PC-9 (cell line): ENCODE data around the gene NUPR1. TPM values are rescaled to one million over a fixed set of nuclear protein-coding genes. Genes with fewer than 3 reads are reported as not detected.

Experiments used
- BruUV-seq: library from RNA; stranded (reverse); fragments of 400-500 nt; replicated peaks from 2 replicates; lab custom pipeline; 2021; lab: Mats Ljungman, UMichigan
- CTCF ChIA-PET: fragments of 300-600 bp; sonication (Branson Sonifier 250); formaldehyde crosslinking; loops from one replicate; lab custom pipeline; 2022; ENCODE audit warnings: antibody characterized with exemption; lab: Charles Lee
- POLR2A ChIA-PET: fragments of 300-600 bp; sonication (Branson Sonifier 250); formaldehyde crosslinking; loops from one replicate; lab custom pipeline; 2022; ENCODE audit warnings: antibody characterized with exemption; ENCODE audit not compliant: unreplicated experiment; lab: Charles Lee
- DNase-seq, 2 experiments: peaks; one replicate each; pipeline versions ENCODE4 v3.0.0 to v3.0.0-alpha.2; 2015 to 2022; ENCODE audit warnings: mixed read lengths in 1 of 2
- H2AFZ ChIP-seq: fragments of 200-600 bp; sonication (generic); 2 replicates; pipeline ENCODE4 v1.8.1; 2017; ENCODE audit warnings: antibody characterized with exemption
- H3F3A ChIP-seq: fragments of 200-600 bp; sonication (generic); 2 replicates; pipeline ENCODE4 v1.8.1; 2017; ENCODE audit warnings: antibody characterized with exemption, mild to moderate bottlenecking, low read depth; ENCODE audit not compliant: insufficient read depth
- H3K27ac ChIP-seq: fragments of 200-600 bp; sonication (generic); 2 replicates; pipeline ENCODE4 v1.6.1; 2016; ENCODE audit warnings: mixed run types
- H3K27me3 ChIP-seq: fragments of 200-600 bp; sonication (generic); 2 replicates; pipeline ENCODE4 v1.6.1; 2016; ENCODE audit warnings: low read depth, mixed run types; ENCODE audit not compliant: insufficient read depth
- H3K36me3 ChIP-seq: fragments of 200-600 bp; sonication (generic); 2 replicates; pipeline ENCODE4 v1.6.1; 2016; ENCODE audit warnings: low read depth, mixed run types
- H3K4me1 ChIP-seq: fragments of 200-600 bp; sonication (generic); replicated peaks from 2 replicates; pipeline ENCODE4 v1.6.1; 2016; ENCODE audit warnings: mixed run types; ENCODE audit not compliant: insufficient read depth
- H3K4me2 ChIP-seq: fragments of 200-600 bp; sonication (generic); 2 replicates; pipeline ENCODE4 v1.6.1; 2017; ENCODE audit warnings: mixed run types
- H3K4me3 ChIP-seq: fragments of 200-600 bp; sonication (generic); 2 replicates; pipeline ENCODE4 v1.6.1; 2016; ENCODE audit warnings: mixed run types
- H3K79me2 ChIP-seq: fragments of 200-600 bp; sonication (generic); 2 replicates; pipeline ENCODE4 v1.6.1; 2017; ENCODE audit warnings: low read depth, mixed run types
- H3K9me2 ChIP-seq: fragments of 200-600 bp; sonication (generic); 2 replicates; pipeline ENCODE4 v1.8.1; 2017; ENCODE audit warnings: mild to moderate bottlenecking; ENCODE audit not compliant: insufficient read depth
- H3K9me3 ChIP-seq: fragments of 200-600 bp; sonication (generic); 2 replicates; pipeline ENCODE4 v1.8.1; 2016; ENCODE audit warnings: low read depth; ENCODE audit not compliant: insufficient read depth
- H4K20me1 ChIP-seq: fragments of 200-600 bp; sonication (generic); 2 replicates; pipeline ENCODE4 v1.8.1; 2017; ENCODE audit not compliant: insufficient read depth
- CTCF ChIP-seq: fragments of 200-600 bp; sonication (generic); conservative IDR thresholded peaks from 2 replicates; pipeline ENCODE4 v1.6.1; 2017; ENCODE audit warnings: mixed run types, antibody characterized with exemption, mild to moderate bottlenecking, moderate library complexity
- EZH2 ChIP-seq: fragments of 200-600 bp; sonication (generic); IDR thresholded peaks from 2 replicates; pipeline ENCODE4 v1.8.0; 2017; ENCODE audit warnings: antibody characterized with exemption, low read depth
- intact Hi-C: fragments of 100-400 bp; cut with micrococcal nuclease; formaldehyde crosslinking; loops from one replicate; pipeline ENCODE4 v1.10.0; 2022; ENCODE audit not compliant: unreplicated experiment
- total RNA-seq: library from RNA; stranded (reverse); gene quantifications from 2 replicates; pipeline ENCODE4 v1.2.3, GENCODE V29; 2021

NUPR1 gene
- total RNA-seq, 1 experiment from 2014 or later, result 17.3 TPM

DNA sequence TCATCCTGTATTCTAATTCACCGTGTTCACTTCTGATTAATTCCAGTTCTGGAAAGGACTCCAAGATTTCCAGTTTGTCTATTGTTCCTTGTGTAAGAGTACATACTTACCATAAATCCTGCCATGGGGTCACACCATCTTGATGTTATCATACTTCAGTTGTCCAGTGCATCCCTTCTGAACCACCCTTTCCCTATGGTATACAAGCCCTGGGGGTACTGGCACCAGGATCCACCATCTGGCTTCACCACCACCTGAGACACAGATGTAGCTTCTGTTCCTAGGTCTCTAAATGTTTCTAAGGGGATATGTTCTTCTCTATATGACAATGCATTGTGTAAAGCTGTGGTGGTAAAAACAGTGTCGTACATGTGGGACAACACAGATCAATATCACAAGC is 36.2 kb upstream of the NUPR1 start:
- Histone ChIP-seq H3K27ac (no peak overlapping the region), H3K9me2 (0 out of 2 replicates have a peak, but pooled peaks cover 3% of the 10 kb centered on the region), H3K4me3 (no peak overlapping the region), H3K79me2 (no peaks in the 10 kb centered on the region), H2AFZ (no peak overlapping the region), H3F3A (no peaks in the 10 kb centered on the region), H3K27me3 (no peaks in the 10 kb centered on the region), H3K4me2 (no peak overlapping the region), H3K4me1 (no peaks in the 10 kb centered on the region), H4K20me1 (no peaks in the 10 kb centered on the region; the same call in 1 of the 2 replicates), H3K36me3 (no peaks in the 10 kb centered on the region), H3K9me3 (no peaks in the 10 kb centered on the region)
- intact Hi-C loops, result no loop called here
- ChIA-PET POLR2A (no interaction called here), CTCF (no interaction called here)
- no peak for DNase-seq
- BruUV-seq, result no TSS peak
- TF ChIP-seq EZH2 (no peak), CTCF (no peak)

GRCh38 chr16:28573738-28574718 is 35.3 kb upstream of the NUPR1 start:
- no peak overlapping the region for H2AFZ ChIP-seq
- H3K79me2 ChIP-seq, result no peaks in the 10 kb centered on the region
- H3K27me3 ChIP-seq, result no peaks in the 10 kb centered on the region
- H3K9me2 ChIP-seq, result 0 out of 2 replicates have a peak, but pooled peaks cover 3% of the 10 kb centered on the region
- intact Hi-C loops, result no loop called here
- TF ChIP-seq CTCF, result no peak
- POLR2A ChIA-PET, result no interaction called here
- H4K20me1 ChIP-seq, result no peaks in the 10 kb centered on the region; the same call in 1 of the 2 replicates
- H3K9me3 ChIP-seq, result no peaks in the 10 kb centered on the region
- H3K4me2 ChIP-seq, result no peak overlapping the region
- H3K4me3 ChIP-seq, result no peak overlapping the region
- CTCF ChIA-PET, result interaction anchor here (0.7 kb wide), 1 partner anchor 257 kb away, joined by 3 read pairs; no protein-coding TSS in a partner anchor
- no peak for DNase-seq
- no peaks in the 10 kb centered on the region for H3F3A ChIP-seq
- H3K27ac ChIP-seq, result no peak overlapping the region
- BruUV-seq, result no TSS peak
- H3K36me3 ChIP-seq, result no peaks in the 10 kb centered on the region
- no peaks in the 10 kb centered on the region for H3K4me1 ChIP-seq

- H4K20me1 ChIP-seq, result no peaks in the 10 kb centered on the region; the same call in 1 of the 2 replicates
- H3K36me3 ChIP-seq, result no peaks in the 10 kb centered on the region
- H3K27me3 ChIP-seq, result no peaks in the 10 kb centered on the region
- no peak for TF ChIP-seq EZH2
- no peak for TF ChIP-seq CTCF
- no peak overlapping the region for H2AFZ ChIP-seq
- H3K4me2 ChIP-seq, result no peak overlapping the region
- H3K27ac ChIP-seq, result no peak overlapping the region
- no peaks in the 10 kb centered on the region for H3K4me1 ChIP-seq
- no peak for DNase-seq
- H3K4me3 ChIP-seq, result no peak overlapping the region
- no peaks in the 10 kb centered on the region for H3F3A ChIP-seq
- H3K79me2 ChIP-seq, result no peaks in the 10 kb centered on the region
- intact Hi-C loops, result no loop called here
- no TSS peak for BruUV-seq
- ChIA-PET POLR2A (no interaction called here), CTCF (interaction anchor here (0.7 kb wide), 1 partner anchor 256 kb away, joined by 3 read pairs; no protein-coding TSS in a partner anchor)
- H3K9me2 ChIP-seq, result 0 out of 2 replicates have a peak, but pooled peaks cover 3% of the 10 kb centered on the region
- no peaks in the 10 kb centered on the region; the same call in 1 of the 2 replicates for H3K9me3 ChIP-seq
Observed at GRCh38 chr16:28572696-28573510, 34.1 kb upstream of the NUPR1 start.
